K562 (cell line): ENCODE results near the gene SNCA.

Experiments used
- BRCA1 ChIP-seq, 2 experiments: fragments of 450-650 bp in 1 of 2; sonication (generic) in 1 of 2; formaldehyde crosslinking in 1 of 2; IDR thresholded peaks; 2 replicates each; pipeline versions ENCODE4 v1.5.0 to v1.6.1; 2017 to 2020; ENCODE audit warnings: mild to moderate bottlenecking in 1 of 2, missing genetic modification reagents in 1 of 2
- CTCF ChIP-seq, 3 experiments: IDR thresholded peaks in 2 of 3; conservative IDR thresholded peaks in 1 of 3; 2 replicates each; pipeline ENCODE4 v1.5.1; 2011 to 2012; ENCODE audit warnings: low read length in 3 of 3, mild to moderate bottlenecking in 3 of 3, control low read depth in 2 of 3, improper control_type of control experiment in 1 of 3, inconsistent platforms in 1 of 3, low read depth in 1 of 3, mixed read lengths in 1 of 3, moderate library complexity in 1 of 3; ENCODE audit not compliant: insufficient read depth in 2 of 3
- EP300 ChIP-seq: IDR thresholded peaks from 2 replicates; pipeline ENCODE4 v1.6.1; 2012; ENCODE audit warnings: low read length, improper control_type of control experiment
- FOXA1 ChIP-seq: fragments of 450-650 bp; IDR thresholded peaks from 2 replicates; pipeline ENCODE4 v1.6.1; 2016; ENCODE audit warnings: mild to moderate bottlenecking, borderline replicate concordance
- POLR2AphosphoS5 ChIP-seq: IDR thresholded peaks from 2 replicates; pipeline ENCODE4 v1.6.1; 2011; ENCODE audit warnings: mild to moderate bottlenecking, low read depth, low read length, moderate library complexity; ENCODE audit not compliant: control insufficient read depth, insufficient read depth
- ZNF217 ChIP-seq: sonication (generic); formaldehyde crosslinking; IDR thresholded peaks from 2 replicates; pipeline ENCODE4 v1.8.0; 2022; ENCODE audit warnings: mild to moderate bottlenecking, missing genetic modification reagents
- TF ChIP-seq, protein P1 (sequence below): fragments of 450-650 bp; IDR thresholded peaks from 2 replicates; pipeline ENCODE4 v1.6.1; 2016; ENCODE audit warnings: antibody characterized with exemption
- TF ChIP-seq, protein P2 (sequence below): sonication (generic); formaldehyde crosslinking; IDR thresholded peaks from 2 replicates; pipeline ENCODE4 v1.5.0; 2020; ENCODE audit warnings: missing genetic modification reagents
- TF ChIP-seq, protein P3 (sequence below): fragments of 250-450 bp; sonication (Bioruptor Pico); IDR thresholded peaks from 2 replicates; pipeline ENCODE4 v1.8.0; 2021; ENCODE audit warnings: mild to moderate bottlenecking, moderate library complexity

DNA sequence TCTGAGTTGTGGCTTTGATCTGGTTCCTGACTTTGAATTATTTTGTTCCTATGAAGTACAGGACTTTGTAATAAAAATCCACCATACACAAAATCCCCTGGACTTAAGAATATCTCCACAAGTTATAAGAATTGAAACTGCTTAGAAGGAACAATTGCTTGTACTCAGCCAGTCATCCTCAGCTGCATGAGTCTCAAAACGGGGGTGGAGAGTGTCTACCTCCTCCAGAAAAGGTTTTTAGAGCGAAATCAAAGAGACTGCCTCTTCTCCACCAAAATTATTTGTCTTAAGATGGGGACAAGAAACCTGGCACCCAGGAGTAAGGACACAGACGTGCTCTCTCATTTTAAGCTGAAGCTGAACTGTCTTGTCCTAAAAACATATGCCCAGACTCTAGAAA lies 74.7 kb downstream of the SNCA start:
- TF ChIP-seq POLR2AphosphoS5 (no peak), CTCF (IDR thresholded peaks at IDR 0.05 in 2 of 3, conservative IDR thresholded peaks at IDR 0.05 in 1 of 3; ENCODE audit: insufficient read depth in 2 of 3, low read depth in 1 of 3, low read length in 3 of 3) (no peak), BRCA1 (IDR thresholded peaks at IDR 0.05) (no peak), BRCA1 (CRISPR knock-in tag; IDR thresholded peaks at IDR 0.05) (no peak), EP300 (no peak), ZNF217 (no peak), FOXA1 (no peak)
- TF ChIP-seq, protein P1, sequence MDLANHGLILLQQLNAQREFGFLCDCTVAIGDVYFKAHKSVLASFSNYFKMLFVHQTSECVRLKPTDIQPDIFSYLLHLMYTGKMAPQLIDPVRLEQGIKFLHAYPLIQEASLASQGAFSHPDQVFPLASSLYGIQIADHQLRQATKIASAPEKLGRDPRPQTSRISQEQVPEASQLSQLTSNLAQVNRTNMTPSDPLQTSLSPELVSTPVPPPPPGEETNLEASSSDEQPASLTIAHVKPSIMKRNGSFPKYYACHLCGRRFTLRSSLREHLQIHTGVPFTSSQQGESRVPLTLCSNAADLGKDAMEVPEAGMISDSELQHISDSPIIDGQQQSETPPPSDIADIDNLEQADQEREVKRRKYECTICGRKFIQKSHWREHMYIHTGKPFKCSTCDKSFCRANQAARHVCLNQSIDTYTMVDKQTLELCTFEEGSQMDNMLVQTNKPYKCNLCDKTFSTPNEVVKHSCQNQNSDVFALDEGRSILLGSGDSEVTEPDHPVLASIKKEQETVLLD = no peak
- TF ChIP-seq, protein P2, sequence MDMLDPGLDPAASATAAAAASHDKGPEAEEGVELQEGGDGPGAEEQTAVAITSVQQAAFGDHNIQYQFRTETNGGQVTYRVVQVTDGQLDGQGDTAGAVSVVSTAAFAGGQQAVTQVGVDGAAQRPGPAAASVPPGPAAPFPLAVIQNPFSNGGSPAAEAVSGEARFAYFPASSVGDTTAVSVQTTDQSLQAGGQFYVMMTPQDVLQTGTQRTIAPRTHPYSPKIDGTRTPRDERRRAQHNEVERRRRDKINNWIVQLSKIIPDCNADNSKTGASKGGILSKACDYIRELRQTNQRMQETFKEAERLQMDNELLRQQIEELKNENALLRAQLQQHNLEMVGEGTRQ (CRISPR knock-in tag) = no peak
- TF ChIP-seq, protein P3, sequence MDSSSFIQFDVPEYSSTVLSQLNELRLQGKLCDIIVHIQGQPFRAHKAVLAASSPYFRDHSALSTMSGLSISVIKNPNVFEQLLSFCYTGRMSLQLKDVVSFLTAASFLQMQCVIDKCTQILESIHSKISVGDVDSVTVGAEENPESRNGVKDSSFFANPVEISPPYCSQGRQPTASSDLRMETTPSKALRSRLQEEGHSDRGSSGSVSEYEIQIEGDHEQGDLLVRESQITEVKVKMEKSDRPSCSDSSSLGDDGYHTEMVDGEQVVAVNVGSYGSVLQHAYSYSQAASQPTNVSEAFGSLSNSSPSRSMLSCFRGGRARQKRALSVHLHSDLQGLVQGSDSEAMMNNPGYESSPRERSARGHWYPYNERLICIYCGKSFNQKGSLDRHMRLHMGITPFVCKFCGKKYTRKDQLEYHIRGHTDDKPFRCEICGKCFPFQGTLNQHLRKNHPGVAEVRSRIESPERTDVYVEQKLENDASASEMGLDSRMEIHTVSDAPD (CRISPR knock-in tag) = no peak
